Liver (tissue), 3 donors: ENCODE results near the gene UGGT2.

ENCODE experiments used
- EGR1 ChIP-seq, 2 donors: IDR thresholded peaks; 2 replicates each; pipeline ENCODE4 v1.6.1; 2016 to 2018; ENCODE audit warnings: antibody characterized with exemption in 2 of 2, low read depth in 2 of 2
- JUND ChIP-seq, 2 donors: IDR thresholded peaks; 2 replicates each; pipeline ENCODE4 v1.6.1; 2016; ENCODE audit warnings: antibody characterized with exemption in 2 of 2
- YY1 ChIP-seq: IDR thresholded peaks from 2 replicates; pipeline ENCODE4 v1.6.1; 2016; ENCODE audit warnings: antibody characterized with exemption, mild to moderate bottlenecking
- TF ChIP-seq, protein P1 (sequence below): IDR thresholded peaks from 2 replicates; pipeline ENCODE4 v1.6.1; 2016; ENCODE audit warnings: antibody characterized with exemption
- TF ChIP-seq, protein P2 (sequence below): fragments of 150-350 bp; IDR thresholded peaks from 2 replicates; pipeline ENCODE4 v1.5.1; 2017; ENCODE audit warnings: improper control_type of control experiment, low read depth, low read length; ENCODE audit not compliant: missing input control
- donor health status: healthy.
- donor health status: healthy.

DNA sequence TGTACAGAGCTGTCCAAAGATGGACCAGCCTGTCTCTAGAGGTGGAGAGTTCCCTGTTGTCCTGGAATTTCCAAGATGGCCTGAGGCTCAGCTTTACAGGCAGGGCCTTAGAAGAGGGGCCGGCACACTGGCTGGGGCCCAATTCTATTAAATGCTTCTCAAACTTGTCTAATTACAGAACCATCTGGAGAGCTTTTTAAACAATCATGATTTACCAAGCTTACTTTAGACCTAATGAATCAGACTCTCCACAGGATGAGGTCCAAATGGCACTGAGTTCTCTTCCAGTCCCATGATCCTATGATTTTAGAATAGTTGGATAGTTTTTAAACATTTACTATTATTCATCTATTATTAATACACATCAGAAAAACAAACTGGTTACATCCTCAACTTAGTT, 252.8 kb downstream of the UGGT2 start:
- TF ChIP-seq EGR1 (IDR thresholded peaks at IDR 0.05; ENCODE audit: low read depth in 2 of 2) (no peak), YY1 (no peak), JUND (IDR thresholded peaks at IDR 0.05) (no peak)
- TF ChIP-seq, protein P1, sequence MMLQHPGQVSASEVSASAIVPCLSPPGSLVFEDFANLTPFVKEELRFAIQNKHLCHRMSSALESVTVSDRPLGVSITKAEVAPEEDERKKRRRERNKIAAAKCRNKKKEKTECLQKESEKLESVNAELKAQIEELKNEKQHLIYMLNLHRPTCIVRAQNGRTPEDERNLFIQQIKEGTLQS = no peak
- TF ChIP-seq, protein P2, sequence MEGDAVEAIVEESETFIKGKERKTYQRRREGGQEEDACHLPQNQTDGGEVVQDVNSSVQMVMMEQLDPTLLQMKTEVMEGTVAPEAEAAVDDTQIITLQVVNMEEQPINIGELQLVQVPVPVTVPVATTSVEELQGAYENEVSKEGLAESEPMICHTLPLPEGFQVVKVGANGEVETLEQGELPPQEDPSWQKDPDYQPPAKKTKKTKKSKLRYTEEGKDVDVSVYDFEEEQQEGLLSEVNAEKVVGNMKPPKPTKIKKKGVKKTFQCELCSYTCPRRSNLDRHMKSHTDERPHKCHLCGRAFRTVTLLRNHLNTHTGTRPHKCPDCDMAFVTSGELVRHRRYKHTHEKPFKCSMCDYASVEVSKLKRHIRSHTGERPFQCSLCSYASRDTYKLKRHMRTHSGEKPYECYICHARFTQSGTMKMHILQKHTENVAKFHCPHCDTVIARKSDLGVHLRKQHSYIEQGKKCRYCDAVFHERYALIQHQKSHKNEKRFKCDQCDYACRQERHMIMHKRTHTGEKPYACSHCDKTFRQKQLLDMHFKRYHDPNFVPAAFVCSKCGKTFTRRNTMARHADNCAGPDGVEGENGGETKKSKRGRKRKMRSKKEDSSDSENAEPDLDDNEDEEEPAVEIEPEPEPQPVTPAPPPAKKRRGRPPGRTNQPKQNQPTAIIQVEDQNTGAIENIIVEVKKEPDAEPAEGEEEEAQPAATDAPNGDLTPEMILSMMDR = no peak
